Activated CD4-positive, alpha-beta memory T cell treated with anti-CD3 and anti-CD28 coated beads for 36 hours (primary cell): ENCODE results near the gene STARD10. TPM values are rescaled to one million over a fixed set of nuclear protein-coding genes. Genes with fewer than 3 reads are reported as not detected.
"Not testable (repeated sequence)": the region's sequence is repeated elsewhere in the genome, so short reads cannot be mapped to it uniquely, and the experiment has no call there.

Experiments used
- CTCF ChIA-PET: fragments of 350-600 bp; sonication (Branson Sonifier 250); formaldehyde crosslinking; loops from one replicate; lab custom pipeline; 2021; ENCODE audit warnings: antibody characterized with exemption, inconsistent platforms; lab: Charles Lee
- POLR2A ChIA-PET: fragments of 350-600 bp; sonication (Branson Sonifier 250); formaldehyde crosslinking; loops from one replicate; lab custom pipeline; 2021; ENCODE audit warnings: antibody characterized with exemption; lab: Charles Lee
- DNase-seq: peaks from one replicate; pipeline ENCODE4 v3.0.0-alpha.2; 2020
- H3K27ac Mint-ChIP-seq: one replicate; pipeline ENCODE4 v1.8.0; 2021; ENCODE audit warnings: mixed read lengths
- H3K27me3 Mint-ChIP-seq: one replicate; pipeline ENCODE4 v1.8.0; 2021; ENCODE audit warnings: mixed read lengths
- H3K36me3 Mint-ChIP-seq: one replicate; pipeline ENCODE4 v1.8.0; 2021; ENCODE audit warnings: mixed read lengths
- H3K4me1 Mint-ChIP-seq: one replicate; pipeline ENCODE4 v1.8.0; 2021; ENCODE audit warnings: low read depth, mixed read lengths
- H3K4me3 Mint-ChIP-seq: one replicate; pipeline ENCODE4 v1.8.0; 2021; ENCODE audit warnings: mild to moderate bottlenecking, mixed read lengths
- H3K9me3 Mint-ChIP-seq: one replicate; pipeline ENCODE4 v1.8.0; 2021; ENCODE audit warnings: mixed read lengths
- intact Hi-C: fragments of 100-400 bp; cut with micrococcal nuclease; formaldehyde crosslinking; loops from one replicate; pipeline ENCODE4 v1.15.1; 2023
- total RNA-seq, 2 experiments: library from RNA; stranded (reverse); gene quantifications; one replicate each; pipeline ENCODE4 v1.2.3, GENCODE V29; 2021

Gene STARD10
- total RNA-seq, 2 experiments from 2014 or later: 14.8 to 16.8 TPM

DNA sequence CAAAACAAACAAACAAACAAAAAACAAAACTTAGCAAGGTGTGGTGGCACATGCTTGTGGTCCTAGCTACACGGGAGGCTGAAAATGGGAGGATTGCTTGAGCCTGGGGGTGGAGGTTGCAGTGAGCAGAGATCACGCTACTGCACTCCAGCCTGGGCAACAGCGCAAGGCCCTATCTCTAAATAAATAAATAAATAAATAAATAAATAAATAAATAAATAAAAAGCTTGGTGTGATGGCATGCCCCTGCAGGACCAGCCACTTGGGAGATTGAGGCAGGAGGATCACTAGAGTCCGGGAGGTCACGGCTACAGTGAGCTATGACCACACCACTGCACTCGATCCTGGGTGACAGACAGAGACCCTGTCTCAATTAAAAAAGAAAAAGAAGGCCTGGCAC lies 9.0 kb upstream of the STARD10 start:
- Mint-ChIP-seq H3K36me3 (peaks cover 5% of the 10 kb centered on the region), H3K4me1 (peaks cover 2% of the 10 kb centered on the region), H3K9me3 (no peaks in the 10 kb centered on the region), H3K4me3 (no peak overlapping the region), H3K27me3 (no peaks in the 10 kb centered on the region), H3K27ac (no peak overlapping the region)
- CTCF ChIA-PET: interaction anchor here (0.6 to 1.3 kb wide), 4 partner anchors 10 to 474 kb away, joined by 3 to 6 read pairs (median 4); no protein-coding TSS in a partner anchor
- POLR2A ChIA-PET: interaction anchor here (1.0 kb wide), 1 partner anchor 8 kb away, joined by 3 read pairs; no protein-coding TSS in a partner anchor
- no peak for DNase-seq
- intact Hi-C loops: no loop called here

DNA sequence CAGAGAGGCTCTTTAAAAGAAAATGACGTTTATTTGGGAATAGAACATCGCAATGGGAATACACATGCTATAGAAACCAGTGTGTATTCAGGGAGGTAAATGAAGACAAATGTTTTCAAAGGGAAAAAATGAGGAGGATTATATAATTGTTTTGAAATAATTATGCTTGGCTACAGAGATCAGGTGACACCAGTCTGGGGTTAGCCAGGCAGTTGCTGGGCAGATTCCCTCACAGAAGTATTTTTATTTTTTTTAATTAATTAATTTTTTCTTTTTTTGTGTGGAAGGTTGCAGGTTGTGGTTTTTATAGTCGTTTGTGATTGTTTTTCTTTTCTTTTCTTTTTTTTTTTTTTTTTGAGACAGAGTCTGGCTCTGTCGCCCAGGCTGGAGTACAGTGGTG lies 5.6 kb upstream of the STARD10 start:
- intact Hi-C loops: no loop called here
- POLR2A ChIA-PET: no interaction called here

DNA sequence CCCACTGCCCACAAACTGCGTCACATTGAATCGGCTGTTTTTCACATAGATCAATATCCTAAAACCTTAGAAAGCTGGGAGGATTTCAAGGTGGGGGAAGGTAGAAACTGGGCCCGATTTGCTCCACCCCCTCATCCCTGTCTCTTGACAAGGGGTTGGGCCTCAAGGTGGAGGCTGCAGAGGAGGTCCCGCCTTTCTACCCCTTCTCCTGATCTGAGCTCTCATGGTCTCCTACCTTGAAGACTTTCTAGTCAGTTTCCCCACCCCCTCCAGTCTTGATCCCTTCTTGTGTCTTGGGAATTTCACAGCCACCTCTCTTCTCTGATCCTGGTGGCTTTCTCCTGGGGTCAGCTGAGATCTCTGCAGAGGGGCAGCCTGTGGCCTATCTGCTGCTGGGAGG lies 4.5 kb upstream of the STARD10 start:
- no peak for DNase-seq
- no peaks in the 10 kb centered on the region for H3K9me3 Mint-ChIP-seq
- ChIA-PET POLR2A (no interaction called here), CTCF (interaction anchor here (2.0 kb wide), 1 partner anchor 15 kb away, joined by 11 read pairs; no protein-coding TSS in a partner anchor)
- no peak overlapping the region for H3K4me3 Mint-ChIP-seq
- H3K27ac Mint-ChIP-seq: no peak overlapping the region
- intact Hi-C loops: no loop called here
- peaks cover 10% of the 10 kb centered on the region for H3K4me1 Mint-ChIP-seq
- H3K36me3 Mint-ChIP-seq: no peaks in the 10 kb centered on the region
- H3K27me3 Mint-ChIP-seq: no peaks in the 10 kb centered on the region

More for the DNA sequence above, 5.6 kb upstream of the STARD10 start:
- no peak for DNase-seq
- no peaks in the 10 kb centered on the region for H3K36me3 Mint-ChIP-seq
- no peak overlapping the region for H3K4me3 Mint-ChIP-seq
- H3K9me3 Mint-ChIP-seq: no peaks in the 10 kb centered on the region
- peaks cover 7% of the 10 kb centered on the region for H3K4me1 Mint-ChIP-seq
- CTCF ChIA-PET: no interaction called here
- H3K27ac Mint-ChIP-seq: no peak overlapping the region
- no peaks in the 10 kb centered on the region for H3K27me3 Mint-ChIP-seq

DNA sequence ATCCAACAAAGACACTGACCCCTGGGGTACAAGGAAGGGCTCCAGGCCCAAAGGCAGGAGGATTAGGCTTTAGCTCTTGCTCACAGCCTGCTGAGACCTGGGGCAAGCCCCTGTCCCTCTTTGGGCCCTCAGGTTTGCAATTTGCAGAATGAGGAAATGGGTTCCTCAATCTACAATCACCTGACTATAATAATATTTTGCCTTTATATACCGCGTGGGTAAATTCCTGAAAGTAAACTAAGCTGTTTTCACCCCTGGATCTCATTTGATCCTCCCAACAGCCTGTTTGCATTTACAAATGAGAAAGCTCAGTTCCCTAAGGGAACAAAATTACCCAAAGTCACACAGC lies 797 bp downstream of the STARD10 start:
- no peaks in the 10 kb centered on the region for H3K36me3 Mint-ChIP-seq
- peak overlapping the region; percentile 97 for H3K4me3 Mint-ChIP-seq
- CTCF ChIA-PET: interaction anchor here (0.7 to 4.3 kb wide), 30 partner anchors 9 to 649 kb away, joined by 3 to 129 read pairs (median 4); partner anchors contain the start of genes ATG16L2 and FCHSD2
- intact Hi-C loops: loop anchor here (1.0 kb wide), 4 partner anchors 21 to 71 kb away; partner anchors contain the start of genes ARAP1 and ATG16L2
- H3K4me1 Mint-ChIP-seq: peaks cover 24% of the 10 kb centered on the region
- POLR2A ChIA-PET: interaction anchor here (1.8 to 3.3 kb wide), 2 partner anchors 21 to 68 kb away, joined by 8 to 19 read pairs; partner anchors contain the start of gene ATG16L2
- H3K9me3 Mint-ChIP-seq: no peaks in the 10 kb centered on the region
- peak overlapping the region; percentile 100 for H3K27ac Mint-ChIP-seq
- no peaks in the 10 kb centered on the region for H3K27me3 Mint-ChIP-seq
- no peak for DNase-seq

- H3K4me3 Mint-ChIP-seq: no peak overlapping the region
- no peaks in the 10 kb centered on the region for H3K36me3 Mint-ChIP-seq
- H3K4me1 Mint-ChIP-seq: peaks cover 27% of the 10 kb centered on the region
- POLR2A ChIA-PET: interaction anchor here (1.8 to 3.3 kb wide), 2 partner anchors 21 to 67 kb away, joined by 8 to 19 read pairs; partner anchors contain the start of gene ATG16L2
- H3K27me3 Mint-ChIP-seq: no peaks in the 10 kb centered on the region
- intact Hi-C loops: loop anchor here (1.0 kb wide), 4 partner anchors 22 to 70 kb away; partner anchors contain the start of genes ARAP1 and ATG16L2
- H3K27ac Mint-ChIP-seq: no peak overlapping the region
- DNase-seq: no peak
- no peaks in the 10 kb centered on the region for H3K9me3 Mint-ChIP-seq
- CTCF ChIA-PET: interaction anchor here (0.7 to 4.3 kb wide), 29 partner anchors 9 to 648 kb away, joined by 3 to 129 read pairs (median 4); partner anchors contain the start of genes ATG16L2 and FCHSD2
Measured at GRCh38 chr11:72792437-72793021, 1.3 kb downstream of the STARD10 start.

DNA sequence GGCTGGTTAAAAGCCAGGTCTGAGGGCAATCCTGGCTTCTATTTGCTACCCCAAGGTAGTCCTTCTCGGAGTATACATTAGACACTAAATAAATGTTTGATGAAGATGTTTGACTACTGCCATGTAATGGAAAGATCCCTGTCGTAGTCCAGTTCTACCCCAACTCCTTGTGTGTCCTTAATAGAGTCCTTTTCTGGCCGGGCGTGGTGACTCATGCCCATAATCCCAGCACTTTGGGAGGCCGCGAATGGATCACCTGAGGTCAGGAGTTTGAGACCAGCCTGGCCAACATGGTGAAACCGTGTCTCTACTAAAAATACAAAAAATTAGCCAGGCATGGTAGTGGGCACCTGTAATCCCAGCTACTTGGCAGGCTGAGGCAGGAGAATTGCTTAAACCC lies 2.6 kb downstream of the STARD10 start:
- H3K36me3 Mint-ChIP-seq, CTCF ChIA-PET, H3K27me3 Mint-ChIP-seq, intact Hi-C loops, H3K9me3 Mint-ChIP-seq, H3K27ac Mint-ChIP-seq, H3K4me3 Mint-ChIP-seq, DNase-seq: not testable (repeated sequence)
- POLR2A ChIA-PET: interaction anchor here (0.6 kb wide), 1 partner anchor 20 kb away, joined by 3 read pairs; no protein-coding TSS in a partner anchor
- peaks cover 27% of the 10 kb centered on the region for H3K4me1 Mint-ChIP-seq

DNA sequence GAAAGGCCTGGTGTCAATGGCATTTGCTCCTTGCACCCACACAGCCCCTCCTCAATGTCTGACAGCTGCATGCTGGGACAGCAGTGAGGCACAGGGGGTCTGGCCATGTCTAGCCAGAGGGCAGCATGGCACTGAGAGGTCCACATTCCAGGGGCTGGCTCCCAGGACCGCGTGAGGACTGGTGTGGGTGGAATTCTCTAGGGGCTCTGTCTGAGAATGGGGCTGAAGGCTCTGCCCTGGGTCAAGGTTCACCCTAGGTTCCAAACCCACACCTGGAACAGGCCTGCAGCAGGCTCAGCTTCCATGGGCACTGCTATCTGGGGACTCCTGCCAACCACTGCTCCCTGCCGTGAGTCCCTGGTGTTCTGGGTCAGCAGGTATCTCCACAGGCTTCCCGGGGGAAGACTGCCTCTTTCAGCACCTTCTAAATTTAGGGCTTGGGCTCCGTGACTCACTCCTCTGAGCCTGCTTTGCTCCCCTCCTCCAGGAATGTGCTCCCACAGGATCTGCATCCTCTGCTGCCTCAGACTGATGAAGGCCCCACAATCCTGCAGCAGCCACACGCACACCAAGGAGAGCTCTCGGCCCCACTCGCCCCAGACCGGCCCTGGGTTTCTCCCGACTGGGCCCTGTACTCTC lies 4.2 kb downstream of the STARD10 start:
- no peak overlapping the region for H3K4me3 Mint-ChIP-seq
- CTCF ChIA-PET: interaction anchor here (0.9 to 1.4 kb wide), 3 partner anchors 23 to 65 kb away, joined by 4 to 5 read pairs (median 5); no protein-coding TSS in a partner anchor
- no peak for DNase-seq
- no peaks in the 10 kb centered on the region for H3K9me3 Mint-ChIP-seq
- no peak overlapping the region for H3K27ac Mint-ChIP-seq
- no peaks in the 10 kb centered on the region for H3K36me3 Mint-ChIP-seq
- intact Hi-C loops: loop anchor here (10.0 kb wide), 1 partner anchor 195 kb away; no protein-coding TSS in a partner anchor
- H3K27me3 Mint-ChIP-seq: no peaks in the 10 kb centered on the region
- POLR2A ChIA-PET: interaction anchor here (0.5 kb wide), 1 partner anchor 1913 kb away, joined by 3 read pairs; no protein-coding TSS in a partner anchor
- H3K4me1 Mint-ChIP-seq: peaks cover 24% of the 10 kb centered on the region

DNA sequence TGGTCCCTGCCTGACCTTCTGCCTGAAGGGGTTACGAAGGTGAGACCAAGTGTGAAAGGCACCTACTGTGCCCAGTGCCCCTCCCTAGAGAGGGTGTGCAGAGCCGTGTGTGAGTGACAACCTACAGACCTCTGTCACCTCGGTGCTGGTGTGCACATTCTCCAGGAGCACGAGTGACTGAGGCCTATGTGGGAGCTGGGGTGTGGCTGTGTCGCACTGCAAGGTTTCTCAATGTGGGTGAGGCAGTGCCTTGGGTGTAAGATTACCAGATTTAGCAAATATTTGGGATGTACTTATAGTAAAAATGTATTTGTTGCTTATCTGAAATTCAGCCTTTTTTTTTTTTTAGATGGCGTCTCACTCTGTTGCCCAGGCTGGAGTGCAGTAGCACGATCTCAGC lies 5.6 kb downstream of the STARD10 start:
- no peaks in the 10 kb centered on the region for H3K36me3 Mint-ChIP-seq
- CTCF ChIA-PET: interaction anchor here (1.4 kb wide), 1 partner anchor 63 kb away, joined by 5 read pairs; no protein-coding TSS in a partner anchor

GRCh38 chr11:72787216-72788104 lies 6.4 kb downstream of the STARD10 start:
- H3K27me3 Mint-ChIP-seq: no peaks in the 10 kb centered on the region
- no peak overlapping the region for H3K27ac Mint-ChIP-seq
- CTCF ChIA-PET: interaction anchor here (1.3 to 1.5 kb wide), 2 partner anchors 26 to 59 kb away, joined by 3 to 7 read pairs; no protein-coding TSS in a partner anchor
- H3K36me3 Mint-ChIP-seq: no peaks in the 10 kb centered on the region
- POLR2A ChIA-PET: interaction anchor here (0.6 kb wide), 1 partner anchor 26 kb away, joined by 3 read pairs; no protein-coding TSS in a partner anchor
- no peaks in the 10 kb centered on the region for H3K9me3 Mint-ChIP-seq
- intact Hi-C loops: loop anchor here (10.0 kb wide), 1 partner anchor 193 kb away; no protein-coding TSS in a partner anchor
- peaks cover 15% of the 10 kb centered on the region for H3K4me1 Mint-ChIP-seq
- H3K4me3 Mint-ChIP-seq: no peak overlapping the region
- DNase-seq: no peak

More for the DNA sequence above, 5.6 kb downstream of the STARD10 start:
- Mint-ChIP-seq H3K4me3 (no peak overlapping the region), H3K4me1 (peaks cover 16% of the 10 kb centered on the region), H3K9me3 (no peaks in the 10 kb centered on the region), H3K27ac (no peak overlapping the region), H3K27me3 (no peaks in the 10 kb centered on the region)
- POLR2A ChIA-PET: no interaction called here
- DNase-seq: no peak
- intact Hi-C loops: loop anchor here (10.0 kb wide), 1 partner anchor 193 kb away; no protein-coding TSS in a partner anchor

DNA sequence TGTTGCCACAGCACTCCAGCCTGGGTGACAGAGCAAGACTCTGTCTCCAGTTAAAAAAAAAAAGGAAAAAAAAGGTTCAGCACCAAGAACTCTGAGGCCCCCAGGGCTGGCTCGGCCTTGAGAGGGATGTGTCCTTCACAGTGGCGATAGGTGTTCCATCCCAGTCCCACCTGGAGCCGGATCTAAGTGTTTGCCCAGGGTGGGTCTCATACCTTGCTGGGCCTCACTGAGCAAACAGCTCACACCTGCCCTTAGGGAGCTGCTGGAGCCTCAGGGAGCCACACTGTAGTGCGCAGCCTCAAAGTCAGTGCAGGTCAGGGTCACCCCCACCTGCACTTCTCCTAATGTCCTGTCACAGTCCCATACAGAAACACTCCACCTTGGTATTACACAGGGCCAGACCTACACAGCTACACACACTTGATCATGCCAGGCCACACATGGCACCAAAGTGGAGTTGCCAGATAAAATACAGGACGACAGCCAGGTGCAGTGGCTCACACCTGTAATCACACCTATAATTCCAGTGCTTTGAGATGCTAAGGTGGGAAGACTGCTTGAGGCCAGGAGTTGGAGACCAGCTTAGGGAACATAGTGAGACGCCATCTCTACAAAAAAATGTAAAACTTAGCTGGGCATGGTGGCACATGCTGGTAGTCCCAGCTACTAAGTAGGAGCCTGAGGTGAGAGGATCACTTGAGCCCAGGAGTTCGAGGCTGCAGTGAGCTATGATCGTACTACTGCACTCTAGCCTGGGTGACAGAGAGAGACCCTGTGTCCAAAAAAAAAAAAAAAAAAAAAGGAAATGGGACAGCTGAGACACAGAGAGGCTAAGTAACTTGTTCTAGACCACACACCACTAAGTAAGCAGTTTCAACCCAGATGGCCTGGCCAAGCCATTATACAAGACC lies 7.3 kb downstream of the STARD10 start:
- ChIA-PET POLR2A (no interaction called here), CTCF (interaction anchor here (1.3 to 1.5 kb wide), 2 partner anchors 27 to 59 kb away, joined by 3 to 7 read pairs; no protein-coding TSS in a partner anchor)
- peaks cover 17% of the 10 kb centered on the region for H3K4me1 Mint-ChIP-seq
- no peak for DNase-seq
- no peaks in the 10 kb centered on the region for H3K27me3 Mint-ChIP-seq
- H3K27ac Mint-ChIP-seq: no peak overlapping the region
- no peak overlapping the region for H3K4me3 Mint-ChIP-seq
- intact Hi-C loops: loop anchor here (10.0 kb wide), 1 partner anchor 192 kb away; no protein-coding TSS in a partner anchor
- no peaks in the 10 kb centered on the region for H3K36me3 Mint-ChIP-seq
- no peaks in the 10 kb centered on the region for H3K9me3 Mint-ChIP-seq
